SJCRH30 (cell line): ENCODE data around the gene REXO1. TPM values are rescaled to one million over a fixed set of nuclear protein-coding genes. Genes with fewer than 3 reads are reported as not detected.

Experiments used
- DNase-seq, 2 experiments: peaks; one replicate each; pipeline ENCODE4 v3.0.0-alpha.2; 2015 to 2020
- H3K27ac ChIP-seq: fragments of 250-450 bp; sonication (Bioruptor Pico); 2 replicates; pipeline ENCODE4 v1.5.1; 2020; ENCODE audit warnings: mild to moderate bottlenecking, moderate library complexity
- H3K27me3 ChIP-seq: fragments of 250-450 bp; sonication (Bioruptor Pico); 2 replicates; pipeline ENCODE4 v1.5.1; 2020; ENCODE audit warnings: mild to moderate bottlenecking, moderate library complexity
- H3K36me3 ChIP-seq: fragments of 250-450 bp; sonication (Bioruptor Pico); 2 replicates; pipeline ENCODE4 v1.5.1; 2020; ENCODE audit warnings: mild to moderate bottlenecking, moderate library complexity
- H3K4me1 ChIP-seq: fragments of 250-450 bp; sonication (Bioruptor Pico); 2 replicates; pipeline ENCODE4 v1.5.1; 2020; ENCODE audit warnings: mild to moderate bottlenecking, moderate library complexity
- H3K4me3 ChIP-seq: fragments of 250-450 bp; sonication (Bioruptor Pico); 2 replicates; pipeline ENCODE4 v1.5.1; 2020; ENCODE audit warnings: mild to moderate bottlenecking, moderate library complexity
- H3K9me3 ChIP-seq: fragments of 250-450 bp; sonication (Bioruptor Pico); replicated peaks from 2 replicates; pipeline ENCODE4 v1.5.1; 2020; ENCODE audit warnings: mild to moderate bottlenecking, moderate library complexity
- total RNA-seq: library from RNA; depleted of rRNA; stranded (reverse); fragments of >200 nt; shearing (Covaris generic); gene quantifications from 2 replicates; pipeline ENCODE4 v1.2.3, GENCODE V29; 2014

The REXO1 gene
- total RNA-seq, 1 experiment from 2014 or later, result 17.7 TPM

GRCh38 chr19:1840541-1841115 is 7.7 kb downstream of the REXO1 start:
- no peaks in the 10 kb centered on the region; the same call in 1 of the 2 replicates for H3K36me3 ChIP-seq
- H3K4me1 ChIP-seq, result no peaks in the 10 kb centered on the region

GRCh38 chr19:1839658-1840540 is 8.4 kb downstream of the REXO1 start:
- Histone ChIP-seq H3K9me3 (no peaks in the 10 kb centered on the region), H3K4me3 (no peak overlapping the region), H3K27ac (no peak overlapping the region), H3K36me3 (no peaks in the 10 kb centered on the region; the same call in 1 of the 2 replicates), H3K27me3 (no peaks in the 10 kb centered on the region), H3K4me1 (no peaks in the 10 kb centered on the region)
- DNase-seq, result no peak

More at GRCh38 chr19:1840541-1841115, 7.7 kb downstream of the REXO1 start:
- no peaks in the 10 kb centered on the region for H3K27me3 ChIP-seq
- H3K27ac ChIP-seq, result no peak overlapping the region
- H3K9me3 ChIP-seq, result no peaks in the 10 kb centered on the region
- no peak for DNase-seq
- H3K4me3 ChIP-seq, result no peak overlapping the region

GRCh38 chr19:1837625-1838105 is 10.6 kb downstream of the REXO1 start:
- Histone ChIP-seq H3K4me1 (no peaks in the 10 kb centered on the region), H3K36me3 (no peaks in the 10 kb centered on the region; the same call in 1 of the 2 replicates), H3K27ac (no peak overlapping the region), H3K4me3 (no peak overlapping the region), H3K27me3 (no peaks in the 10 kb centered on the region), H3K9me3 (no peaks in the 10 kb centered on the region)
- DNase-seq, result peak; percentile 43 to 48

GRCh38 chr19:1837222-1837565 is 11.1 kb downstream of the REXO1 start:
- H3K4me3 ChIP-seq, result no peak overlapping the region

DNA sequence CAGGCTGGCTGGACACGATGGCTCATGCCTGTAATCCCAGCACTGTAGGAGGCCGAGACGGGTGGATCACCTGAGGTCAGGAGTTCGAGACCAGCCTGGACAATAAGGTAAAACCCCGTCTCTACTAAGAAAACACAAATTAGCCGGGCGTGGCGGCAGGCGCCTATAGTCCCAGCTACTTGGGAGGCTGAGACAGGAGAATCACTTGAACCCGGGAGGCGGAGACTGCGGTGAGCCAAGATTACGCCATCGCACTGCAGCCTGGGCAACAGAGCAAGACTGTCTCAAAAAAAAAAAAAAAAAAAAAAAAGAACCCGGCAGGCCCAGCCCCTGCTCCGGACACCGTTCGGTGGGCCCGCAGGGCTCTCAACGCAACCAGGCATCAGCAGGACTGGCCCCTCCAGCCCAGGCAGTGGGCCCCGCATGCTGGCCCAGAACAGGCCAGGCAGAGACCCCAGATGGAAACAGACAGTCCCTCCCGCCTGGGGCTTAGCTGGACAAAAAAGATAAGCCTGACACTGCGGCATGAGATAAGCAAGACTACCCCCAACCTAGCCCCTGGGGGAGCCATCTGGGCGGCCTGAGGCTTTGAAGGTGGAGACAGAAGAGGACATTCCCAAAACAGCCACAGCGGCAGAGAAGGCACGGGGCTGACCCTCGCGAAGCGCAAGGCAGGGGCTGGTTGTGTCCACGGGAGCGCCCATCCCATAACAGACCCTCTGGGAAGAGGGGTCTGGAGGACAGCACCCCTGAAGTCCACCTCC is 11.6 kb downstream of the REXO1 start:
- H3K27ac ChIP-seq, result no peak overlapping the region
- no peak overlapping the region for H3K4me3 ChIP-seq
- no peaks in the 10 kb centered on the region for H3K9me3 ChIP-seq
- H3K36me3 ChIP-seq, result no peaks in the 10 kb centered on the region; the same call in 1 of the 2 replicates
- H3K4me1 ChIP-seq, result no peaks in the 10 kb centered on the region
- no peak for DNase-seq
- H3K27me3 ChIP-seq, result no peaks in the 10 kb centered on the region

More at GRCh38 chr19:1837222-1837565, 11.1 kb downstream of the REXO1 start:
- DNase-seq, result no peak
- no peaks in the 10 kb centered on the region for H3K4me1 ChIP-seq
- H3K27me3 ChIP-seq, result no peaks in the 10 kb centered on the region
- no peaks in the 10 kb centered on the region for H3K9me3 ChIP-seq
- no peaks in the 10 kb centered on the region; the same call in 1 of the 2 replicates for H3K36me3 ChIP-seq
- no peak overlapping the region for H3K27ac ChIP-seq

DNA sequence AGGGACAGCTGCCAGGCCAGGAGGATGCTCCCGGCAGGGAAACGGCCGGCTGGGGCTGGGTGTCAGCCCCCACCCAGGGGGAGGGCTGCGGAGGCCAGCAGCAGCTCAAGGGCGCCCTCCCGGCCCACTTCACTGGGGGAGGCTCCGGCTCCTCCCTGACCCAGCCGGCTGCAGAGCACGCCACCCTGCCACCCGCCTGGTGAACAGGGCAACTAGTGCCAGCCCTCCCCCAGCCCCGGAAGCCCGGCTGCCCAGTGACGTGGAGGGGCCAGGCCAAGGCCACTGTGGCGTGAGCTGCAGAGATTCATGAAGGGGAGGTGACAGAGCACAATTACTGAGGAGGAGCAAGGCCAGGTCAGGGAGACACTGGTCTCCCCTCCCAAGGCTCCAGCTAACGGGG is 14.7 kb downstream of the REXO1 start:
- H3K27ac ChIP-seq, result no peak overlapping the region
- no peaks in the 10 kb centered on the region for H3K9me3 ChIP-seq
- no peak overlapping the region for H3K4me3 ChIP-seq
- H3K36me3 ChIP-seq, result peaks cover 4% of the 10 kb centered on the region; the same call in 1 of the 2 replicates
- no peaks in the 10 kb centered on the region for H3K27me3 ChIP-seq
- no peaks in the 10 kb centered on the region for H3K4me1 ChIP-seq
- DNase-seq, result no peak

DNA sequence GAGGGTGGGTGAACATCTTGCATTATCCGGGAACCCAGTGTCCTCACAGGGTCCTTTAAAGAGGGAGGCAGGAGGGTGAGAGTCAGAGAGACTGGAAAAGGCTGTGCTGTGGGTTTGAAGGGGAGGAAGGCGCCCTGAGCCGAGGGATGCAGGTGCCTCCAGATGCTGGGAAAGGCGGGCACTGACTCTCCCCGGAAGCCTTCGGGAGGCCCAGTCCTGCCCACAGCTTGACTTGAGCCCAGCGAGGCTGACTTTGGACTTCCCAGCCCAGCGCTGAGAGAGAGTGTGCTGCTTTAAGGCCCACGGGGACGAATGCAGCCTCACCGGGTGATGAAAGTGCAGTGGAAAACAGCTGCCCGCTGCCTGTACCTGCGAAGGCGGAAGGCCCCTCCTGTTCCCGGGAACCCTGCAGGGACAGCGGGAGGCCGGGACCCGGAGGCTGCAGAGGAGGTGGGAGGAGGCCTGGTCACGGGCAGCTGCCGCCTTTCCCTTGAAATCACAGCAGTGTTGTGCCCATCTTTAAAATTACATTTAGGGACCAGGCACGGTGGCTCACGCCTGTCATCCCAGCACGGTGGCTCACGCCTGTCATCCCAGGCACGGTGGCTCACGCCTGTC is 16.1 kb downstream of the REXO1 start:
- Histone ChIP-seq H3K36me3 (peaks cover 4% of the 10 kb centered on the region; the same call in 1 of the 2 replicates), H3K4me1 (no peaks in the 10 kb centered on the region), H3K4me3 (no peak overlapping the region), H3K9me3 (no peaks in the 10 kb centered on the region), H3K27ac (no peak overlapping the region), H3K27me3 (no peaks in the 10 kb centered on the region)
- DNase-seq, result no peak

GRCh38 chr19:1830978-1831377 is 17.3 kb downstream of the REXO1 start:
- no peaks in the 10 kb centered on the region for H3K4me1 ChIP-seq
- no peaks in the 10 kb centered on the region for H3K27me3 ChIP-seq
- peaks cover 5% of the 10 kb centered on the region; the same call in 1 of the 2 replicates for H3K36me3 ChIP-seq
- H3K9me3 ChIP-seq, result no peaks in the 10 kb centered on the region
- no peak overlapping the region for H3K27ac ChIP-seq
- DNase-seq, result no peak
- no peak overlapping the region for H3K4me3 ChIP-seq

DNA sequence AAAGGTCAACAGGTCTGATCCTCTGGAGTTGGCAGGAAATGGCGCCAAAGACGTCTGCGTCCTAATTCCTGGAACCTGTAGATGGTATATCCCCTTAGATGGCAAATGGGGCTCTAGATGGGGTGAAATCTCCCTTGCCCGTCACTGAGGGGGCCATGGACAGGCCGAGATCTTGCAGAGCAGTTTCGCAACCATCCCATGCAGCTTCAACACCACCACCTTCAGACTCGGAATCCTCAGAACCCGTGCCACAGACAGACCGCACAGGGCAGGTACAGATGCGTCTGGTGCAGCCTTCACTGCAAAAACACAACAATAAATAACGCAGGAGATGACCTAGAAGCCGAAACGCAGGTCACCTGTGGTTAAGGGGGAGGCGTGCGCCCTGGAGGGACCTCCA is 17.7 kb downstream of the REXO1 start:
- Histone ChIP-seq H3K27ac (no peak overlapping the region), H3K4me1 (no peaks in the 10 kb centered on the region), H3K36me3 (peaks cover 7% of the 10 kb centered on the region; the same call in 1 of the 2 replicates), H3K4me3 (no peak overlapping the region), H3K27me3 (no peaks in the 10 kb centered on the region), H3K9me3 (no peaks in the 10 kb centered on the region)
- DNase-seq, result no peak

- Histone ChIP-seq H3K9me3 (no peaks in the 10 kb centered on the region), H3K4me1 (no peaks in the 10 kb centered on the region), H3K4me3 (no peak overlapping the region), H3K27me3 (no peaks in the 10 kb centered on the region), H3K36me3 (peaks cover 7% of the 10 kb centered on the region; the same call in 1 of the 2 replicates), H3K27ac (no peak overlapping the region)
- no peak for DNase-seq
Measured at GRCh38 chr19:1829958-1830357, 18.3 kb downstream of the REXO1 start.

DNA sequence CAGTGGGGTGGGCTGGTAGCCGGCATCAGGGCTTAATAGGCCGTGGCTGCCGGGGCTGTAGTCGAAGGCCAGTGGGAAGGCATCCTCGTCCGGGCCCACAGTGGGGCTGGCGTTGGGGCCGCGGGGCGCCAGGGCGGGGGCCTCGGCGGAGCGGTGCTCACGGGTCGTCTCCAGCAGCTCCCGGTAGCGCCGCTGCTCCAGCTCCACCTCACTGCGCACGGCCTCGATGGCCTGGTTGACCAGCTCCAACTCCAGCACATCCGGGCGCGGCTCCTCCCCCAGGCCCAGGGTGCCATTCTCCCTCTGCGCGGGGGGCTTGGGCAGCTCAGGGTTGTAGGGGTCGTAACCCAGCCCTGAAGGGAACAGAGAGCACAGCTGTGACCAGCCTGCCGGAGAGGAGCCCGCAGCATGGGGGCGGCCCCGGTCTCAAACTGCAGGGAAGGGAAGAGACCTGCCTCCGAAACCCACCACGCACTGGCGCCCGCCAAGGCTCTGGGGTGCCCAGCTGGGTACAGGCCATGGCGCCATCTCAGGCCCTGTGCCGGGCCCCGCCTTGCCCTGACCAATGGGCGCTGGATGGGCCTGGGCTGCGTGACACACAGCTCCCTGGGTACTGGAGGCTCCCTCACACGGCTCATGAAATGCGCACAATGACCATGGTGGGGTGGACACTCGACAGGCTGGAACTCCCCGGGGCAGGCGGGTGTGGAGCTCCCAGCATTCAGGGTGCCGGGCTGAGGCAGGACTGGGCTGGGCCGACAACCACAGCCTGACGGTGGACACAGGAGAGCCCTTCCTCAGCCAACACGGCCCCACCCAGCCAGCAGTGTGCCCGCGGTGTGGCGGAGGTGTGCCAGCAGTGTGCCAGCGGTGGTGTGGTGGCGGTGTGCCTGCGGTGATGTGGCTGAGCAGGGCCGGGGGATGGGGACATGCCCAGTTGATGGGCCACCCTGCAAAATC is 19.7 kb downstream of the REXO1 start:
- H3K9me3 ChIP-seq, result no peaks in the 10 kb centered on the region
- H3K4me1 ChIP-seq, result no peaks in the 10 kb centered on the region
- H3K27me3 ChIP-seq, result no peaks in the 10 kb centered on the region
- no peak for DNase-seq
- H3K27ac ChIP-seq, result no peak overlapping the region
- no peak overlapping the region for H3K4me3 ChIP-seq
- peaks cover 7% of the 10 kb centered on the region for H3K36me3 ChIP-seq

DNA sequence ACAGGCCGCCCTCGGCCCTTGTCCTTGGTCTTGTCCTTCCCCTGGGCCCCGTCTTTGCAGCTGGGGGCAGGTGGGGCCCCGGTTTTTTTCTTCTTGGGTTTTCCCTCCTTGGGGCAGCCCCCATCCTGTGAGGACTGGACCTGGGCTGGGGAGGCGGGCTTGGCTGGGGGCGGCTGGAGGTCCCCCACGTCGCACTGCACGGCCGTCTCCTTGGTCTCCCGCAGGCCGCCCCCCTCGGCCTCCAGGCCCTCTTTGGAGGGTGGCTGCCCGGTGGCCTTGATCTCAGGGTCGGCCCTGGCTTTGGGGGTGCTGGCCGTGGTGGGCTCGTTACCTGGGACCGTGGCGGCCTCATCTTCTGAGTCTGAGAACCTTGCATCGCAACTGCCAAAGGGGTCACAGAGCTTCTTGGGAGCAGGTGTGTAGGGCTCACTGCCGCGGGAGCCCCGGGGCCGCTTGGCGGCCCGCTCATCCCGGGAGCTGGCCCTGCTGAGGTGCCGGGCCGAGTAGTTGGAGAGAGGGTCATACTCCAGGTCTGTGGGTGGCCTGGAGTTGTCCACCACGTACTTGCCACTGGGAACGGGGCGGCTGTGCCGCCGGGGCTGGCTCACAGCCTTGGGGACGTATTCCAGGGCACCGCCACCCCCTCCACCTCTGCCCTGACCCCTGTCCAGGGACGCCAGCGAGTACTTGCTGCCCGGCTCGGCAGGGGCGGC is 20.6 kb downstream of the REXO1 start:
- no peaks in the 10 kb centered on the region for H3K4me1 ChIP-seq
- H3K27me3 ChIP-seq, result no peaks in the 10 kb centered on the region
- no peak for DNase-seq
- no peaks in the 10 kb centered on the region for H3K9me3 ChIP-seq
- no peak overlapping the region for H3K4me3 ChIP-seq
- H3K36me3 ChIP-seq, result peaks cover 7% of the 10 kb centered on the region
- H3K27ac ChIP-seq, result no peak overlapping the region
